SH-SY5Y (cell line): ENCODE measurements around the gene NCK2.

Experiments used
- GATA2 ChIP-seq: IDR thresholded peaks from 2 replicates; pipeline ENCODE4 v1.6.1; 2011; ENCODE audit warnings: mild to moderate bottlenecking, low read depth, low read length
- GATA3 ChIP-seq: IDR thresholded peaks from 2 replicates; pipeline ENCODE4 v1.6.1; 2011; ENCODE audit warnings: low read depth, mild to moderate bottlenecking, low read length, moderate library complexity

NCK2 gene

DNA sequence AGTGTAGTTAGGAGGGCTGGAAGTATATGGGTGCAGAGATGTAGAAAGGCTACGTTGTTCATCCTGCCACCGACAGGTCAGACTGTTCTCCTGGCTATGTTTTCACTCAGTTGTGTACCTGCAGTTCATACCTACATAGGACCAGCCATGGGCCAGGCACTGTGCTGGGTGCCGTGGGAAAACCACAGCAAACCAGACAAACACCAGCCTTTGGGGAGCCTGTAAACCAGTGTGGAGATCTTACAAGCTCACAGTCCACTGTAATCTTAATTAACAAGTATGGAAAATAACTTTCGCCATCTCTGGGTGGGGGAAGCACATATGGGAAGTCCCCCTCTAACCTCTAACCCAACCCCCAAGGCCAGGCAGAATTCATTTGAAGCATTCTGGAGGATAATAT lies 12.7 kb downstream of the NCK2 start:
- TF ChIP-seq GATA2, result no peak
- TF ChIP-seq GATA3, result no peak

DNA sequence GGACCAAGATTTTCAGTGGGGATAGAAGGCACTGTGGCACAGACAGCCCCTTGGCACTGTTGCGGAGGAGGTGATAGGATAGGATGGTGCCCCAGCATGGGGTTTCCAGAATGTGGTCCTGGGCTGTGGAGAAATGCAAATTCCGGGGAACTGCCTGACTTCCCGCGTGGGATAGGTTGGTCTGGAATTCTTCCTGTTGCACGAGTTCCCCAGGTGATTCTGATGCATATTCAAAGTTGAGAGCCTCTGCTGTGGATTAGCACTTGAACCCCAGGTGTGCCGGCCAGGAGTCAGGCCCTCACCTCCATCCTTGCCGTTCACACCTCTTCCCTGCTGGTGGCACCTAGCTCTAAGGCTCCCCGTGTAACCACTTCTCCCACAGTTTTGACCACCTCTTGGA lies 15.5 kb downstream of the NCK2 start:
- TF ChIP-seq GATA2 (no peak), GATA3 (no peak)

DNA sequence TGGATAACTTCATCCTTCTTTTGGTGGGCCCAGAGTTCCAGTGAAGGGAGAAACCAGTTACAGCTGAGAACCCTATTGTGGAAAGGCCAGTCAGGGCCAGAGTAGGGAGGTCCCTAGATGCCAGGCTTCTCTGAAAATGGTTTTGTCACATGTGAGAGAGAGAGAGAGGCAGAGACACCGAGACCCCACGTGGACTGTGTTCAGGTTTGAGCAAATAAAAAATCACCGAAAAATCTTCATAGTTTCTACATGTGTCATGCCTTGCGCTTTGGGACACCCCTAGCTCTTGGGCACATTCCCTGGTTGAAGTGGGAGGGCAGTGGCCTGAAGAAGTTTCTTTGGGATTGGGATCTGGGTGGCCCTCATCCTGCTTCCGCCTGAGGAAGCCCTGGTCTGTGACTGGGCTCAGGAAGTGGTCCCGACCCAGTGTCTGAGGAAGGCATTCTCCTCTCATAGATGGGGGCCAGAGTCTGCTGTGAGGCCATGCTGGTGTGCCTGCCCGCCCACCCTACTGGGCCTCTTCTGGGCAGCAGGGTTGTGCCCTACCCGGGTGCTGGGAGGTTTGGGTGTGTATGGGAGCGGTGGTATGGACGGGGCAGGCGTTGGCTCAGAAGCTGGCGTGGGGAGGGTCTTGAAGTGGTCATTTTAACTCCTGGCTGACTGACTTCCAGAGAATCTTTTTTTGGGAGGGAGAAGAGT lies 16.1 kb downstream of the NCK2 start:
- TF ChIP-seq GATA3 (no peak), GATA2 (no peak)

DNA sequence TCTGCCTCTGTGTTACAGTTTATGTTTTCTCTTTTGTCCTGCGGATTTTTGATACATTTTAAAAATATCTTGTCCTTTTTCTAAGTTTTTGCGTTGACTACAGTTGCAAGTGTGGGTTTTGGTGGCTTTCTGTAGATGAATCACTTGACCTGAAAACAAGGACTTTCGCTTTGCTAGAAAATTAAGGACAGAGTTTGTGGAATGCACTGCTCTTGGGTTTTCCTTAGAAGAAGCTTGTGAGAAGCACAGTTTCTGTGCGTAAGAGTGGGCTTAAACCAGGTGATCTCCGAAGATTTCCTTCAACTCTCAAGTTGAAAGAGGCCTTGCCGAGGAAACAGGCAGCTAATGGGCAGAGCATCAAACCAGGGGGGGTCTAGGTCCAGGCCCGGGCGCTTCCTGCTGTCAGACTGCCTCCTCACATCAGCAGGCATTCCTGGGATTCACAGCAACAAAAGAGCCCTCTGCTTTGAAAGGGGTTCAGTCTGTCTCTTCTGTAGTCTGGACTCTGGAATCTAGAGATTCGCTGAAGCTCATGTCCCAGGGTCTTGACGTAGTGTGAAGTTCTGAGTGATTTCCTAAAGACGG lies 17.3 kb downstream of the NCK2 start:
- TF ChIP-seq GATA2 (no peak), GATA3 (no peak)

DNA sequence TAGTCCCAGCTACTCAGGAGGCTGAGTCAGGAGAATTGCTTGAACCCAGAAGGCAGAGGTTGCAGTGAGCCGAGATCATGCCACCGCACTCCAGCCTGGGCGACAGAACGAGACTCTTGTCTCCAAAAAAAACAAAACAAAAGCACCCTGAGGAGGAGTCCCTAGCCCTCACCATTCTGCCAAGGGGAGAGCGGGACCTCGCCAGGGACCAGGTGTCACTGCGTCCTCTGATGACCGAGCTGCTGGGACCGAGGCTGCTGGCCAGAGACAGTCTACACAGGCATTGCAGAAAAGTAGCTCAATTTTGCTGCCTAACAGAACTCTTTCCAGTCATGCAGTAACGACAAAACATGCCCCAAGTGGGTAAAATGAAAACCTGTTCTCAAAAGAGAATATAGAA lies 18.4 kb downstream of the NCK2 start:
- TF ChIP-seq GATA2, result no peak
- no peak for TF ChIP-seq GATA3

DNA sequence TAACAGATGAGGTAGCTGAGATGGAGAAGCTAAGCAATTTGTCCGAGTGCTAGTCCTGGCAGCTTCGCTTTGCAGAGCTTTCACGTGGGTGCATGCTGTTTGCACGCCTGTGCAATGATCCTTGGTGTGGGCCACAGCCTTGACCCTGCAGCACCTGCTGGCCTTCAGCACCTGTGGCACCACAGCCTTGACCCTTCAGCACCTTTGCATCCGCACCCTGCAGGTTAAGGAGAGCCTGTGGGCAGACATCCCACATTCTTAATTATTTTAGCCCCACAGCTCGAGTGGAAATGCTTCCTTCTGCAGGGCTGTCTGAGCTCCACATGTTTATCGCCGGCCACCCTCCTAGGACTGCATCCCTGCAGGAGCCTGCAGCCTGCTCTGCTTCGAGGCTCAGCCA lies 19.3 kb downstream of the NCK2 start:
- TF ChIP-seq GATA2 (no peak), GATA3 (no peak)

DNA sequence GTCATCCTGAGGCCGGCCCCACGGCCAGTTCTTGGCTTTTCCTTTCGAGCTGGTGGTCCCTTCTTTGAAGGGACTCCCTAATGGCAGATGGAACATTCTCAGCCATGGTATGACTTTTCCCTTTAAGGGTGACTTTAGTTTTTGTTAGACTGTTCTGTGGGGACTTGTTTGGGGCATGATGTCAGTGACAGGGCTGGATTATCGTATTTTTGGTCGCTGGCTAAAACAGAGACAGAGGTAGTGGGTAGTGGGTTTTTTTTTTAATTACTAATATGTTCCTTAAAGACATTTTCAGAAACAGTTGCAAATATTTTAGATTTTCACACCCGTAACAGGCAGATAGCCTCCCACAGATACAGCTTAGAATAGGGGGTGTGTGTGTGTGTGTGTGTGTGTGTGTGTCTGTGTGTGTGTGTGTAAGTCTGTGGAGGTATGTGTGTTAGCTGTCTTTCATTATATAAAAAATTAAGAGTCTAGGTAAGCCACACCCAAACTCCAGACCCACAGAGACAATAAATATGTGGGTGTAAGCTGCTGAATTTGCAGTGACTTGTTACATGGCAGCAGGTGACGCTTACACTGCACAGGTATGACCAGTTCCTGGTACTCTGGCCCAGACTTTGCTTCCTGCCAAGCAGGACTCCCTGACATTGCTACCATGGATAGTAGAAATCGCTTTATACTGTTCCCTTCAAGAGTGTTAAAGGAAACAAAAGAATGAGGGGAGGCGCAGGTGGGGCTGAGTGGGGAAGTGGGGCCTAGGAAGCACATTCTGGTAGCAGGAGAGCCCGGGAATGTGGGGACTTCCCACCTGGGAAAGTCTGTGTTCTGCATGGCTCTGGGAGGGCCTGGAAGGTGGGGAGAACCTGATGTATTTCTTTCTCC lies 20.9 kb downstream of the NCK2 start:
- no peak for TF ChIP-seq GATA2
- TF ChIP-seq GATA3, result no peak

DNA sequence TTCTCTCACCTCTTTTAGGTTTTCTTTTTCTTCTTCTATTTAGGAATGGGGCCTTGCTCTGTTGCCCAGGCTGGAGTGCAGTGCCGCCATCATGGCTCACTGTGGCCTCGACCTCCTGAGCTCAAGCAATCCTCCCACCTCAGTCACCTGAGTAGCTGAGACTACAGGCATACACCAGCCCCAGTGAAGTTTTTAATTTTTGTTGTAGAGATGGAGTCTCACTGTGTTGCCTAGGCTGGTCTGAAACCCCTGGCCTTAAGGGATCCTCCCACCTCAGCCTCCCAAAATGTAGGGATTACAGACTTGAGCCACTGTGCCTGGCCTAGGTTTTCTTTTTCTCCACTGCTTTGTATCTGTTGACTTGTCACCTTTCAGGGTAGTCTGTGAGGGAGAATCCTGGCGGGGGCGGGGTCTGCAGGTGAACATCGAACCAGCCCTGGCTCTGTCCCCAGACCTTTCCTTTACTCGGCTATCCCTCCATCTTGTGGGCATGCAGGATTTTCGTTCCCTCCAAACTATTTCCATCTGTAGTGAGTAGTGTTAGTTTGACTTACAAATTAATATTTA lies 21.7 kb downstream of the NCK2 start:
- TF ChIP-seq GATA3, result no peak
- TF ChIP-seq GATA2, result no peak

DNA sequence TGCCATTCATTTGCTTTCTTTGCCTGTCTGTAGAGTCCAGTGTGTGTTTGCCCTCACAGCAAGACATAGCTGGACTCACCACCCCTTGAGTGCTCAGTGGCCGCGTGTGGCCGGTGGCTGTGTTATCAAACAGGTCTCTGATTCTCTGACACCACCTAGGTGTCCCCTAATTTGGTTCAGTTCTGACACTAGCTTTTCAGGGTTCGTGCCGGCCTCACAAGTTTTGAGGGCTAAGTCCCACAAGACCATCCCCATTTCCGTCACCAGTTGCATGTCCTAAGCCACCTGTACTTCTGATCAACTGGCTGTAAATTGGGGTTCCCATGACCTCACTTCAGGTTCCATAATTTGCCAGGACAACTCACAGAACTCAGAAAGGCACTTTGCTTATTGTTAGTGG lies 23.5 kb downstream of the NCK2 start:
- TF ChIP-seq GATA3 (no peak), GATA2 (no peak)

DNA sequence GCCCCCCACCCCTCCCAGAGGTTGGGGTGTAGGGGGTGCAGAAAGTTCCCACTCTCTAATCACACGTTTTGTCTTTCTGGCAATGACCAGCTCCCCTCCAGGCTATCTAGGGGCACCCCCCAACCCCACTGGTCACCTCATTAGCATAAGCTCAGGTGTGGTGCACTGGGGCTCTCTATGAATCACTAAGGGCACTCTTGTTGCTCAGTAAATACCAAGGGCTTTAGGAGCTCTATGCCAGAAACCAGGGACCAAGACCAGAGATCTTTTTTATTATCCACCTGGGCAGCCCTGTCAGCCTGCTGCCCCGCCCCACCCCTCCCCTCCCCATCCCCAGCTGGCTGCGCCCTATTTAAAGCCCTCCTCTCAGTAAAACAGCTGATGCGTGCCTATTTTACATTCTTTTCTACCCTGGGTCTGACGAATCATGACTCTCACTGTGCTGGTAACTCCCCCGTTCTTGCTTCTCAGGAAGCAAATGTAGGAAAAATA lies 24.3 kb downstream of the NCK2 start:
- TF ChIP-seq GATA3 (no peak), GATA2 (no peak)

DNA sequence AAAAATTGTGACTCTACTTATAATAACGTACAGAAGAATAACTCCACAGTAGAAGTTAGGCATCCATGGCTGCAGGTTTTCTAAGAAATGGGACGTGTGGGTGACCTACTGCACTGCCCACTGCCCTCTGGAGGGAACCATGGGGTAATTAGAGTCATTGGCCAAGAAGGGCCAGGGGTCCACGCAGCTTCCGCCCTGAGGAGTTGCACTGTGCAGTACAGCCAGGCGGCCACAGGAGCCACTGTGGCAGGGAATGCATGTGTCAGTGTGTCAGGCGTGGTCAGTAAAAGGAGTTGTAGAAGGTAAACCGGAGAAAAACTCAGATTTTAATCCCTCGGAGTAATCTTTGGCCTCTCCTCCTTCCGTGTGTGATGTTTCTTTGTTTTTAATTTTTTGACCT lies 24.8 kb downstream of the NCK2 start:
- TF ChIP-seq GATA2 (no peak), GATA3 (no peak)

DNA sequence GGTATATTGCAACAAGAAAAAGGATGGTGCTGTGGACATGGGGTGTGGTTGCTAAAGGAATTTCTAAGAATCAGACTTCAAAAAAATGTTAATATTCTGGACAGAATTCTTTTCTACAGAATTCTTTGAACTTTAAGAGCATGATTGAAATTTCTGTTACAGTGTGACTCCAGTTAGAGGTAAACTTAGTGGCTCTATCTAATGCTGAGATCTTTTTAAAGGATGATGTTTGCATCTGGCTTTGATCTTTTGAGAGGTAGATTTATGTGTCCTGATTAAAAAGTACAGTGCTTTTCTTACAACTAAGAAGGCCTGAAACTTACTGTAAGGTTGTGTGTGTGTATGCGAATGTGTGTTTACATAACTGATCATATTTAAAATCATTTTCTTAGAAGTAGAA lies 25.4 kb downstream of the NCK2 start:
- TF ChIP-seq GATA2, result no peak
- TF ChIP-seq GATA3, result no peak

DNA sequence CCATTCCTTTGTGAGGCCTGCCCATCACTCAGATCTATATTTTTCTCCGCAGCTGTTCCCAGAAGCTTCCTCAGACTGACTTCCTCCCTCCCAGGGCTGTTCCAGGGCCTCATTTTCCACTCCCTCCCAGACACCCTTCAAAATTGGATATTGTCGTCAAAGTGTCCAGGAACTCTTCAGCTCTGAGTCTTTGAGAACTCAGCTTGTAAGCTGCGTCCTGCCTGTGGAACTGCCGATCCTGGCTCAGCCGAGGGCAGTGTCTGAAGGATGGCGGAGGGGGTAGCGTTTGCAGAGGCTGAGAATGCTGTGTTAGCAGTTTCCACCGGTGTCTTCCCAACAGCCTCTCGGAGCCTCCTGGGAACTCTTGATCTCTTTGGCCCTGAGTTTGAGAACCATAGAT lies 27.1 kb downstream of the NCK2 start:
- TF ChIP-seq GATA3 (no peak), GATA2 (no peak)

DNA sequence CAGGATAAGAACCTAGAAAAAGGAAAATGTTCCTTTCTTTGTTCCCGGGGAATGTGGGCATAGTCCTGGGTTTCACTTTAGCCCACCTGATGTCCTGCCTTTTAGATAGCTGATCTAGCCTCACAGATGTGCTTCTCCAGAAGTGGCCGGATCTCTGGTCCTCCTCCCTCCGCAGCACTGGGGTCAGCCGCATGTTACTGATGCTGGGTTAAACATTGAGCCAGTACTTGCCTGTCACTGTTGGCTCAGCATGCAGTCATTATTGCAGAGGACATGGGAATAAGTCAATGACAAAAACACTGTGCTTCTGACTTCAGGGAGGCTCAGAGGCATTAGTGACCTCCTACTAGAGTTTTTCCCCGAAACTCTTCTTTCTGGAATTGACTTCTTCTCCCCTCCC lies 27.6 kb downstream of the NCK2 start:
- TF ChIP-seq GATA3, result no peak
- TF ChIP-seq GATA2, result no peak
